Measurements from ENCODE around the gene DIP2C.

DNA sequence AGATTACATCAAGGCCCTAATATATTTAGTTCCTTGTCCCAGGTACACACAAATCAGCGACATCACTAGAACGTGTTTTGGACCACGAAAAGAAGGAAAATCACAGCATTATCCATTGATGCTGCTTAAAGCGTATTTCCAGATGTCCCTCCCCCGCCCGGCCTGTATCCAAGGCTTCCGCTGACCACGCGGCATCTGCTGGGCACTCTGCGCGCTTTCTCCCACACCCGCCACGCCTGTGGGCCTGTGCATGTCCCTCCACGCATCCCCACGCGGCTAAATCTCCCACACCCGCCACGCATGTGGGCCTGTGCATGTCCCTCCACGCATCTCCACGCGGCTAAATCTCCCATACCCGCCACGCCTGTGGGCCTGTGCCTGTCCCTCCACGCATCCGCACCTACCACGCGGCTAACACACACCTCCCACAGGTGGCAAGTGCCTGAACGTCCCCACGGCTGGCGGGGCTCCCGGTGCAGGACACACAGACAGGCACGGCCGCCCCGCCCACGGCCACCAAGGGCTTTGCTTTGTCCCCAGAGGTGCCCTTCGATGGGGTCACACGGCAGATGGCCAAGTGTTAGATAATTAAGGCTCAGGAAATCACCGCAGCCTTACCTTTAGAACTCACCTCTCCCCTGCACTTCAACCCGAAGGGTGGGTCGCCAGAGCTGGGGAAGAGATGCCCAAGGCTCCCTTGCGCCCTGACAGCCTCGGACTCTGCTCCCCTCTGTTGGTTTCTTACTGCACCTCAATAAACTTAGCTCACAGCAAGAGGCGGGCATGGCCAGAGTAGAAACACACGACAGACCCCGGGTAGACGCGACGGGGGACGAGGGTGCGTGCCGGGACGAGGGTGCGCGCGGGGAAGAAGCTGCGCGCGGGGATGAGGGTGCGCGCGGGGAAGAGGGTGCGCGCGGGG, 49.5 kb downstream of the DIP2C start:
- TF ChIP-seq, protein P1, sequence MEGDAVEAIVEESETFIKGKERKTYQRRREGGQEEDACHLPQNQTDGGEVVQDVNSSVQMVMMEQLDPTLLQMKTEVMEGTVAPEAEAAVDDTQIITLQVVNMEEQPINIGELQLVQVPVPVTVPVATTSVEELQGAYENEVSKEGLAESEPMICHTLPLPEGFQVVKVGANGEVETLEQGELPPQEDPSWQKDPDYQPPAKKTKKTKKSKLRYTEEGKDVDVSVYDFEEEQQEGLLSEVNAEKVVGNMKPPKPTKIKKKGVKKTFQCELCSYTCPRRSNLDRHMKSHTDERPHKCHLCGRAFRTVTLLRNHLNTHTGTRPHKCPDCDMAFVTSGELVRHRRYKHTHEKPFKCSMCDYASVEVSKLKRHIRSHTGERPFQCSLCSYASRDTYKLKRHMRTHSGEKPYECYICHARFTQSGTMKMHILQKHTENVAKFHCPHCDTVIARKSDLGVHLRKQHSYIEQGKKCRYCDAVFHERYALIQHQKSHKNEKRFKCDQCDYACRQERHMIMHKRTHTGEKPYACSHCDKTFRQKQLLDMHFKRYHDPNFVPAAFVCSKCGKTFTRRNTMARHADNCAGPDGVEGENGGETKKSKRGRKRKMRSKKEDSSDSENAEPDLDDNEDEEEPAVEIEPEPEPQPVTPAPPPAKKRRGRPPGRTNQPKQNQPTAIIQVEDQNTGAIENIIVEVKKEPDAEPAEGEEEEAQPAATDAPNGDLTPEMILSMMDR (IDR thresholded peaks at IDR 0.05) = no peak
- no peak for TF ChIP-seq POLR2A (IDR thresholded peaks at IDR 0.05)
